ENCODE results near the gene TNFSF13B.
A peak's percentile ranks its signal among the peaks of the same experiment; 100 is the strongest.
"Not testable (repeated sequence)": the region's sequence is repeated elsewhere in the genome, so short reads cannot be mapped to it uniquely, and the experiment has no call there.

TNFSF13B gene, protein sequence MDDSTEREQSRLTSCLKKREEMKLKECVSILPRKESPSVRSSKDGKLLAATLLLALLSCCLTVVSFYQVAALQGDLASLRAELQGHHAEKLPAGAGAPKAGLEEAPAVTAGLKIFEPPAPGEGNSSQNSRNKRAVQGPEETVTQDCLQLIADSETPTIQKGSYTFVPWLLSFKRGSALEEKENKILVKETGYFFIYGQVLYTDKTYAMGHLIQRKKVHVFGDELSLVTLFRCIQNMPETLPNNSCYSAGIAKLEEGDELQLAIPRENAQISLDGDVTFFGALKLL

DNA sequence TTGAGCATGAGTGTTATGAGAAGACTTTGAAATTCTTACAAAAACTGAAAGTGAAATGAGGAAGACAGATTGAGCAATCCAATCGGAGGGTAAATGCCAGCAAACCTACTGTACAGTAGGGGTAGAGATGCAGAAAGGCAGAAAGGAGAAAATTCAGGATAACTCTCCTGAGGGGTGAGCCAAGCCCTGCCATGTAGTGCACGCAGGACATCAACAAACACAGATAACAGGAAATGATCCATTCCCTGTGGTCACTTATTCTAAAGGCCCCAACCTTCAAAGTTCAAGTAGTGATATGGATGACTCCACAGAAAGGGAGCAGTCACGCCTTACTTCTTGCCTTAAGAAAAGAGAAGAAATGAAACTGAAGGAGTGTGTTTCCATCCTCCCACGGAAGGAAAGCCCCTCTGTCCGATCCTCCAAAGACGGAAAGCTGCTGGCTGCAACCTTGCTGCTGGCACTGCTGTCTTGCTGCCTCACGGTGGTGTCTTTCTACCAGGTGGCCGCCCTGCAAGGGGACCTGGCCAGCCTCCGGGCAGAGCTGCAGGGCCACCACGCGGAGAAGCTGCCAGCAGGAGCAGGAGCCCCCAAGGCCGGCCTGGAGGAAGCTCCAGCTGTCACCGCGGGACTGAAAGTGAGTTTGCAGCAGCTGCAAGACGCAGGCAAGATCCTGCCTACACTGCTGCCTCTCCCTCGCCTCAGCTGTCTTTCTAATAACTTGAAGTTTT, at the start of gene TNFSF13B:
TSS of gene TNFSF13B (plus strand) at position 118 of the 728 bp plus-strand sequence. CDS start at position 296, 178 bp downstream.
- DNase-seq (ENCODE audit: low read depth), result peak; percentile 32

DNA sequence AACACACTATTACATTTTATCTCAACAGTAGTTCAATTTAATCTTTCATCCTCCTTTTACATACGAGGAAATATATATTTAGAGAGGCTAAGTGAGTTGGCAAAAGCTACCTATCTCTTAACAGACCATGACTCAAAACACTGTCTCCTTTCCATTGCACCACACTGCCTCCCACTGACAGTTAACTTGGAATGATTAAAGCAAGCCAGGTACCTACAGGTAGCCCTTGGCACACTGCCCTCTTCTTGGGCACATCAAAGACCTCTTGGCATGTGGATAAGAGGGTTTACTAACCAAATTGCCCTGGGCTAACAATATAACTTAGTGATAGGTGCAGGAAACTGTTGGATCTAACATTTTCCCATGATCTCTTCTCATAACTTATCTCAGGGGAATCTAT, 49.5 kb upstream of the TNFSF13B start:
- no peak for DNase-seq (ENCODE audit: low read depth)

DNA sequence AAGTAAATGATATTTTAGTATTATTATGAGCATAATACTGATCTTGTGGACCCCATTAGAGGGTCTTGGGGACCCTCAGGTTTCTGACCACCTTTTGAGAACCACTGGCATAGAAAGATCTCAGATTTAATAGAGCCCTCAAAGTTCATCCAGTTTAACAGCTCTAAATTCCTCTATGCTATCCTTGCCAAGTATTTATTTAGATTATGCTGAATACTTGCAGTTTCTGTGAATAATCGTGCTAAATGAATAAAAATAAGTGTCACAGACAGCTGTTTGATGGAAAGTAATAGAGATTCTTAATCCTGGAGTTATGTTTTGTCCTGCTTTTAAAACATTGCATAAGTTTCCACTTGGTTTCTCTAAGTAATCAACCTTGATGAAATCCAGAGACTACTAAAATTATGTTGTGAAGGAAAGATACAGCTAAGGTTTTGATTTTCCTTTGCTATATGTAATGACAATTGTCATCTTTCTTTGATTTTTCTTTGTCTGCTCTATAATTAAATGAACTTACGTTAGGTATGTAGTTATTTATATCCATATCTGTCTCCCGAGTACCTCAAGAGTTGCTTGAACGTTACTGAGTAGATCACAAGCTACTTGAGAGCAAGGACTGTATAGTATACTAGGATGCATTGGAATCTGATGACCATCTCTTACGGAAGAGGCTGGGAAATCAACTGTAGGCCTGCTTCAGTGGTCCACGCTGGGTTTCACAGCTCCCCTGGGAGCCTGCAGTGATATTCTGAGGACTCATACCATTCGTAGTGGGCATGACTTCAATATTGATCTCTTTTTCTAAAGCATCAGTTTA, 45.6 kb upstream of the TNFSF13B start:
- DNase-seq (ENCODE audit: low read depth), result no peak

DNA sequence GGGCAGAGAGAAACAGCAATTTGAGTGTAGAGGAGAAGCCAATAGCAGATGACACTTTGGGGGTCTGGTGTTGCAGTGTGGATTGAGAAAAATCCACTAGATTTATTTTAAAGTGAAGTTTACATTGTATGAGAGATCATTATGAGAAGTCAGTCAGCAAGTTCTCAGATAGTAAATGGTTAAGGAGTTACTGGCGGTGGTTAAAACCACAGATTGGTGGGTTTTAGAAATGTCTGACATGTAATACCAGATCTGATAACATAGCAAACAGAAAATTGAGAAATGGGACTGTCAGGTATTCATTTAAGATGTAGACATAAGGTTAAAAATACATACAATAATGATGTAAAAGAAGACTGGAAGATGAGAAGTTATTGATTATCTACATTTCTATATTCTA, 44.1 kb upstream of the TNFSF13B start:
- no peak for DNase-seq (ENCODE audit: low read depth)

DNA sequence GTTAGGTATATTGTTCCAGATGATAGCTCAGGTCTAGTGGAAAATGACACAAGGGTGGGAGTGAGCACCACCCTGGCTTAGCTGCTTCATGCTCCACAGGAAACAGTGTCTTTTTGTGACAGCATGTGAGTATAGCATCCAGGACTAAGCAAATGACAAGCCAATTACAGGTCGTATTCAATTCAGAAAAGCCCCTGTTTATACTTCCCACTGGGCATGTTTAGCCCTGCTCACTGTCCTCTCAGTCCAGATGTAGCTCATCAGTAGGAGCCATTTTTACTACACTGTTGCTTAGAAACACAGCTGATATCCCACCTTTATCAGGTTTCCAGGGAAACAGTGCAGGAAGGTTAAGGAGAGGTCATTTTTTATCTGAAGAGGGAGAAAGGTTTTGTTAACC, 43.3 kb upstream of the TNFSF13B start:
- no peak for DNase-seq (ENCODE audit: low read depth)

DNA sequence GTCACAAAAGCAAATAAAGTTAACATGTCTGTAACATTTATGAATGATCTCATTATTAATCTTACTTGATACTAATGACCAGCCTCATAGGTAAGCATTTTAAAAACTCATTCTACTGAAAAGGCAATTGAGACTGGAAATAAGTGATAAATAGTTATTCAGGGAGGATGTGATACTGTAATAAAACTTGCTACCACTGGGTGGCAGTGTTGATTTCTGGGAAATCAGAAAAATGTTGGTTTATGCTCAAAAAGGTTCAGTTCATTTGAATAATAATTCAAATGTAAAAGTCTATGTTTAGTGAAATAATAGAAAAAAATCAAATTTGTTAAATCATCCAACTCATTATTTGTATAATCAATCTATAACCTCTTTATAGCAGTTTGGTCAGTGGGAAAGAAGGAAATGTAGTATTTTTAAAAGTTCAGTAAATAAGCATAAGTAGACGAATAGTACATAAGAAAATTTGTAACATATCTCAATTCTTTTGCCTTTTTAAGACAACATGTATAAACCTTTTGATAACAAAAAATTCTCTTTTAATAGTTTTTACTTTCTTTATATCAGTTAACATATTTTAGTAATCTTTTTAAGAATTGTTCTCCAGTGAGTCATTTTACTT, 41.8 kb upstream of the TNFSF13B start:
- DNase-seq (ENCODE audit: low read depth), result no peak

DNA sequence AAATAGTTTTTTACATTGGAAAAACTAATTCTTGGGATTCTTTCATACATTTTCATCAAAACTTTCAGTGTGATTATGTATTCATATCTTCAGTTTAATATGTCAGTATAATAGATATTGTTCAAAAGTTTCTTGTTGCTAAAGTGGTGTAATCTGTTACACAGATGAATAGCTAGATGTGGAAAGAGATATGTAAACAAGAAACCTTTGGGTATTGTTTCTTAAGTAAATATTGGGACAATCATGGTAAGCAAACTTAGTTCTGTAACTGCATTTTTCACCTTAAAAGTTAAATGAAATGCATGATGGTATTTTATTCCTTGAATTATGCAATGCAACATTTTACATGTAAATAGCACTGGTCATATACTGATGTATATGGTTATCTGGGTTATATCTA, 39.1 kb upstream of the TNFSF13B start:
- no peak for DNase-seq (ENCODE audit: low read depth)

DNA sequence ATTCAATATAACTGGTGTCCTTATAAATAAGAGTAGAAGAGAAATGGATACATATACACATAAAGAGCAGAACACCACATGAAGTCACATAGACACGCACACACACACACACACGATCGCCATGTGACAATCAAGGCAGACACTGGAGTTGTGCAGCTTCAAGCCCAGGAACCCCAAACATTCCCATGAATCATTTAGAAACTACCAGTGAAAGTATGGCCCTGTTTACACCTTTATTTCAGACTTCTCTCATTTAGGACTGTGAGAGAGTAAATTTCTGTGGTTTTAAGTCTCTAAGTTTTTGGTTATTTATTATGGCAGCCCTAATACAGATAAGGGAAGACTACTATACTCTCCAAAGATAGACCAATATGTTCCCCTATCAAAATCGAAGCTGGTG, 20.4 kb upstream of the TNFSF13B start:
- no peak for DNase-seq (ENCODE audit: low read depth)

DNA sequence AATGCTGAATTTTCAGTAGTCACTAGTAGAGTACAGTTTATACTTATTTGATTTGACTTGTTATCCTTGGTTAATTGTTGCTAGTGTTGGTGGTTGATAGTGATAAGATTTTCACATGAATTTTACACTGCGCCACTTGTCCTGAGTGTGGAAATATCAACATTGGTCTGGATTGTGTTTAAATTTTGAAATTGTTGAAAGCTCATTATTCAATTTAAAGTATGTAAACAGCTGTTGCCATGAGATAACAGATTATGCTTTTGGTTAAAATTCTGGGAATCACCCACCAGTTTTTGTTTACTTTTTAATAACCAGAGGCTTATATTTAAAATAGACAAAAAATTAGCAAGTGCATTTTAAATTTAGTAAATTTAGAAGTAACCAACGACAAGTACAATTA, 12.3 kb upstream of the TNFSF13B start:
- no peak for DNase-seq (ENCODE audit: low read depth)

DNA sequence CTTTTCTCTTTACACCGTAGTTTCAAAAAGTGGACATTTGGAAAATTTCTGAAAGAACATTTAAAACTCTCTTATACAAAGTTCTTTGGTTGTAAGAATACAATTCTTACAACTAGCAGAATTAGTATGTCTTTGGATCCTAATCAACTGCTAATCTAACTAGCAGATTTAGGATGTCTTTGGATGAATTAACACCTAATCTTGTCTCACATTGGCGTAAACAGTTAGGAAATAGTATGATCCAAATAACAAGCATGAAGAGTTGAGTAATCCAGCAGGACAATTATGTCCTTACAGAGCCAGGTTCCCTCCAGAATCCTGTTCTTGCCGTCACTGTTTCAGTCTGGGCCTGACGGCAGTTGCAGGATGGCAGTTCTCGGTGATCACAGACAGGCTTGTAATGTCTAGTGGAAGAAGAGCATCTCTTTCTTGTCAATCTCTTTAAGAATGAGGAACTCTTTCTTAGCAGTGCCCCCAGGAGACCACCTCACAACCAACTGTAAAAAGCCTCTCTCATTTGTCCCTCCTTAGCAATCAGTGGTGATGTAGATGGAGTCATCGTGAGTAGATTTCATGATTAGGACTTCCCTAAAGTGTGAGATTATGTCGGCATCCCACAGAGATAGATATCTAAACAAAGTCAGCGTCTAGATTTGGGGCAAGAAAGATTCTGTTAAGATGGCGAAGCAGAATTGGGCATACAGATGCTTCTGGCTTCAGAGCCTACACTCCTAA, 5.7 kb upstream of the TNFSF13B start:
- no peak for DNase-seq (ENCODE audit: low read depth)

DNA sequence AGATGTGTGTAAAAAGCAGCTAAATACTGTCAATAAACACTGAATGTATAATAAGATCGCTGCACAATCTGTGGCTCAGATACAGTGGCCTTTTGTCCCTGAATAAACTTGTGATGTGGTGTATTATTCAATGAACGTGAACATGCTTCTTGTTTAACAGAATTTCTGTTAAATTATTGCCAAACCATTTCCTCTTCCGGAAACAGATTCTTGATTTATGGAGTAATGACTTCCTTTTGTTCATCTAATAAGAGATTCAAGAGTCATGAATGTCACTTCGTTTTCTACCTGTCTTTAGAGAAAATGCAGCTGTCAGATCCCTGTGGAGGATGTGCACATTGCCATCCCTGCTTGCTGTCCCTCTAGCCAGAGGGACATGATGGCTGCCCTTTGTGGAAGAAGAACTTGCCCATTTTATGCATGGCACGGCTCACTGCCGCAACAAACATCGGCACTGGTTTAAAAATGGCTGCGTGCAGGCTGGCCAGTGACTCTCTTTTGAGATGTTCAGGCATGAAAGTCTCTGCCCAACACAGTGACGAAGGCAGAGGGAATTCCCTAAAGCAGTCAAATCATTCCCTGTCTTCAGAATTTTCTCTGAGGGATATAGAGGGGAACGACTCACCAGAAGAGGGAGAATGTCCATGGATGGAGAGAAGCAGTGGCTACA, 3.1 kb upstream of the TNFSF13B start:
- no peak for DNase-seq (ENCODE audit: low read depth)

DNA sequence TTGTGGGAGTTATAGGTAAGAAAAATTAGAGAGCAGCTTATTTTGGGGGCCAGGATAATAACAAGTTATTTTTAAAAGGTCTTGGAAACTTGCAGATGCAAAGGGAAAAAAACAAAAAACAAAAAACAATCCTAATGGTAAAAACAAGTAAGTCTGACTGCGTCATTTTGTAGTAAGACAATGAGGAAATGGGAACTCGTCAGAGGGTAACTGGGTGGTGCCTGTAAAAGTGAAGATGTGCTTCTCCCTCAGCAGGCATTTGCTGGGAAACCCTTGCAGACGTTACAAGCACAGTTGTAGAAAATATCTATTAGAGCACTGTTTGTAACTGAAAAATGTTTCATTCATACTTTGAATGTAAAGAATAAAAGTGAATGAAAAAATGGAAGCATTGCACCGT, 2.2 kb upstream of the TNFSF13B start:
- DNase-seq (ENCODE audit: low read depth), result no peak

DNA sequence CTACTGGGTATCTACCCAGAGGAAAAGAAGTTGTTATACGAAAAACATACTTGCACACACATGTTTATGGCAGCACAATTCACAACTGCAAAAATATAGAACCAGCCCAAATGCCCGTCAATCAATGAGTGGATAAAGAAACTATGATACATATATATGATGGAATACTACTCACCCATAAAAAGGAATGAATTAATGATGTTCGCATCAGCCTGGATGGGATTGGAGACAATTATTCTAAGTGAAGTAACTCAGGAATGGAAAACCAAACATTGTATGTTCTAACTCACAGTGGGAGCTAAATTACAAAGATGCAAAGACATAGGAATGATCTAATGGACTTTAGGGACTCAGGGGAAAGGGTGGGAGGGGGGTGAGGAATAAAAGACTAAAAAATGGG, 1.7 kb upstream of the TNFSF13B start:
- DNase-seq (ENCODE audit: low read depth), result not testable (repeated sequence)

DNA sequence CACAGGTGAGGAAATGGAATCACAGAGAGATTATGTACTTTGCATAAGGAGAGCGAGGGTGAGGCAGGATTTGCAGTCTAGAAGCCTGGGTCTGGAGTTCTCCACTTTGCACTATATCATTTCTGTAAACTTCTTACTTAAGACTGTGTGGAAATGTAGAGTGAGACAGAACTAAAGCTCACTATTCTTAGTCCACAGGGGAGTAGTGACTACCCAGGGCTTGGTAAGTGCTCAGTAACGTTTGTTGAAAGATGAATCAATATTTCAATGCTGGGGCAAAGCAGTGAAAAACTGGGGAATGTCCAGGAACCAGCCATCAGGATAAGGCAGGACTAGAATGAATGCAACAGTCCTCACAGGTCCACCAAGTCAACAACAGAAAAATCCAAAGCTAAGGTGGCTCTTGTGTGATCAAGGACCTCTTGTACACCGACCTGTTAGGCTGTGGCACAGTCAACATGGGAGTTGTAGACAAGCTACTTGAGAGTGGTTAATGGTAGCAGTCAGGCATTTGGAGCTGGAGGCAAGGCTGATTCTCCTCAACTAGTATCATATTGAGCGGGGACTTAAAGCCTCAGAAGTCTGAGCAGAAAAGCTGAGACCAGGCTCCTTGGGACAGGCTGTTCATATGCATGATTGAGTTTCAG, 929 bp upstream of the TNFSF13B start:
- DNase-seq (ENCODE audit: low read depth), result no peak

DNA sequence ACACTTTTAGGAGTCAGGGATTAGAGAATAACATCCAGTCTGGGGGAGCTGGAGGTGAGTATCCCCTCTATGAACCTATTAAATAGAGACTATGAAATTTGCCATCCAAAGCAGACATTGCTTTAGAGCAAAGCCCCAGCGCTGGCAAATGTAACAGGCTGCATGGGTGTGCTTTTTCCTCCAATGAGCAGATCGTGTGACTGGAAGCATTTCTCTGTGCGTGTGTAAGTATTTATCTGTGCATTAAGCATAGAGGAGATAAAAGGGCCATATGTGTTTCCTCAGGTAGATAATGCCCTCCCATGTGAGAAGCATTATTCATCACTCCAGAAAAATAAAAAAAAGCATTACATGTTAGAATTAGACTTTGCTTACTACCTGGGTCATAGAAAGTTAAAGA, 924 bp downstream of the TNFSF13B start:
- DNase-seq (ENCODE audit: low read depth), result no peak

DNA sequence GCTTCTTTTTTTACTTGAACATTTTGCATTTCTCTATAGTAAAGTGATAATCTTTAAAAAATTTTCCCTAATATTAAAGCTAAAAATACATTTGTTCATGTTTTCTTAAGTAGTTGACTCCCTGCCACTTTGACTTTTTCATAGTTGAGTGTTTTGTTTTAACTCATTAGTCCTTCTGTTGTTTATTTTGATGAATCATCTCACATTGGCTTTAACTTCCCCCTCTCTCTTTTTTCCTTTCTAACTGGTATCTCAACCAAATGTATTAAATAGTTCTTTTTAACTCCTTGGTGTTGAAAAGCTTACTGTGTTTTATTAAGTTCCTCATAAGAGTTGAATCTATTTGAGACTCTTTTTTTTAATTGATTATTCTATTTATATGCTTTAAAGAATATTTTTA, 2.8 kb downstream of the TNFSF13B start:
- no peak for DNase-seq (ENCODE audit: low read depth)

DNA sequence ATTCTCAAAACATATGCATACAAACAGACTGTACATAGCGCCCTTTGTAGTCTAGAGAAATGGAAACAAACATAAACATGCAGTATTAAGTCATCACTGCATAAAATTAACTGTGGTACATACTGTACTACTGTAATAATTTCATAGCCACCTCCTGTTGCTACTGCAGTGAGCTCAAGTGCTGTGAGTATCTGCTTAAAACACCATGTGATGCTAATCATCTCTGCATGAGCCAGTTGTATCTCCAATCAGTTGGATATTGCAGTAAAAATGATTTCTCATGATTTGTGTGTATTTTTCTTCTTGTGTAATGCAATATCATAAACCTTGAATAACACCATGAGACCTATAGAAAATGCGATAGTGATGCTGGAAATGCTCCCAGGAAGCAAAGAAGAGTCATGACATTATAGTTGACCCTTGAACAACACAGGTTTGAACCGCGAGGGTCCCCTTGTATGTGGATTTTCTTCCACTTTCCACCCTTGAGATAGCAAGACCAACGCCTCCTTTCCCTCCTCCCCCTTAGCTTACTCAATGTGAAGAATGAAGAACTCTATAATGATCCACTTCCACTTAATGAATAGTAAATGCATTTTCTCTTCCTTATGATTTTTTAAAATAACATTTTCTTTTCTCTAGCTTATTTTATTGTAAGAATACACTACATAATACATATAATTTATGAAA, 4.1 kb downstream of the TNFSF13B start:
- no peak for DNase-seq (ENCODE audit: low read depth)

DNA sequence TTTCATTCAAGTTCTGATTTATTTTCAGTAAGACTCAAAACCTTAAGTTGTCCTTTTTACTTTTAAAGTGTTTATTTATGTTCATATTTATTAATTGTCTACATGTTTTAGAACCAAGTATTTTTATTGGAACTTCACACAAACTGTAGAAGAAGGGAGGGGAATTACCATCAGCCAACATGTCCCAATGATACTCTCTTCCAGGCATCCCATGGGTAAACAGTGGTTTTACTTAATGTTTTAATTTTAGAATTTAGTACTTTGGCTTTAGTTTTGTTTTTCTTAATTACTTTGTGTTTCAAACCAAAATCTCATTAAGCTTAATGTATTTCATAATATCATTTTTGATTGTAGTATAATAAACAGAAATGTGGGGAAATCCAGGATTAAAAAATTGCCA, 5.2 kb downstream of the TNFSF13B start:
- no peak for DNase-seq (ENCODE audit: low read depth)

DNA sequence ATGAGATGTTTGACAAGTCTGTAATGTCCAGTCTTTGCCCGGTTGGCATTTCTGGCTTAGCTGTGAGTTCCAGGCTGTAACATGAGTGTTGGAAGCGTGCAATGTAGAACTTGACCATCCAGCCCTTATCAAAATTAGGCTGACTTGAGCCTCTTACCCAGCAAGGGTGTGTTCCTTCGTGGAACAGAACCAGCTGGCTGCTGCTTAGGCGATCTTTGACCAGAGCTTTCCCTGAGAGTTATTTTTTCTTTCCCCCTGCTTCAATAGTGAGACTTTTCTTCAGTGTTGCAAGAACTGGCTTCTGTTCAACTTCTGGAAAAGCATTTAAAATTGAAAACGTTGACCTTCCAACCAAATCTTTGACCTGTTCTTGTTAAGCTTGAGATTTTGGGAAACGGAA, 6.5 kb downstream of the TNFSF13B start:
- DNase-seq (ENCODE audit: low read depth), result no peak

DNA sequence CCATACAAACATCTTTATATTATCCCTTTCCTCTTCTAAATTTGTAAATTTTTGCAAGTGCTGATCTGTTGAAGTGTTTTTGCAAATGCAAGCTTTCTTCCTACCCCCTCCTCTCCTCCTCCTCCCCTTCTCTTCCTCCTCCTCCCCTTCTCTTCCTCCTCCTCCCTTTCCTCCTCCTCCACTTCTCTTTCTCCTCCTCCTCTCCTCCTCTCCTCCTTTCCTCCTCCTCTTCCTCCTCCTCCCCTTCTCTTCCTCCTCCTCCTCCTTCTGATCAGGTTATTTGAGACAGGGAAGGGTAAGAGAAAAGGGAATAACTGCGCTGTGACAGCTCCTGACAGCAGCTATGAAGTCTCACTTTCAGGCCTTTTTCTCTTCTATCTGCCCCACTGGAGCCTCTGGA, 8.9 kb downstream of the TNFSF13B start:
- DNase-seq (ENCODE audit: low read depth), result no peak

All from stimulated activated CD4-positive, alpha-beta T cell treated with anti-CD3 and anti-CD28 coated beads, Interleukin-2, amount 100 ng/mL, for 4 hours (primary cell).